ENCODE measurements around the gene ASTN2. TPM values are rescaled to one million over a fixed set of nuclear protein-coding genes. Genes with fewer than 3 reads are reported as not detected.

ASTN2 gene
- total and polyA plus RNA-seq, 2 donors (not counting 3 experiments of a cell fraction or from before 2014, with no cell fraction given): 1.0 to 1.9 TPM

DNA sequence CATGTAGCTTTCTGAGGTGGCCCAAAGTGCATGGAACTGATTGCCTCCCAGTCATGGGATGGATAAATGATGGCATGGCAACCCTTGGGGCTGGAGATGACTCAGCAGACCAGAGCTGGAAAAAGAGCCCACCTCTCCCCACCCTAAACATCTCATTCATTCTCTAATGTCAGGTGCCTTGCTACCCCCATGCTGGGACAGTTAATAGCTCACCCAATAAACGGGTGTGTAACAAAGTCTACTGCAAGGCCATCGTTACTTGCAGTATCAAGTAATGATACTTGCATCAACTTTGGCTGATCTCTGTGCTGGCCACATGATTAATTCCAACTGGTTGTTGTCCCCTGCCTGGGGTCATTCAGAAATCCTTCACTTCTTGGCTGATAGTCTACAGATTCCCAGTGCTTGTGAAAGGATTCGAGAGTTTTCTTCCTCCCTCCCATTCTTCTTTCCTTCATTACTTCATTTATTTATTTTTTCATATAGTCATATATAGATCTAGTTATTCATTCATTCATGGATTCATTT is 850.5 kb downstream of the ASTN2 start:
- Histone ChIP-seq H3K79me2 (ENCODE audit: control insufficient read depth, insufficient read depth, low read length) (no peaks in the 10 kb centered on the region), H3K27me3 (ENCODE audit: control insufficient read depth in 2 of 2, insufficient read depth in 2 of 2, low read length in 2 of 2) (no peaks in the 10 kb centered on the region), H3K27ac (ENCODE audit: insufficient read depth, low read depth, low read length) (no peak overlapping the region), H3K36me3 (ENCODE audit: control insufficient read depth in 2 of 2, extremely low read depth in 1 of 2, insufficient read depth in 2 of 2, low read length in 2 of 2) (no peaks in the 10 kb centered on the region), H4K20me1 (replicated peaks; ENCODE audit: control insufficient read depth, extremely low read depth, insufficient read depth, low read length) (no peaks in the 10 kb centered on the region), H3K4me1 (ENCODE audit: control insufficient read depth, extremely low read depth, insufficient read depth, low read length) (no peaks in the 10 kb centered on the region), H2AFZ (ENCODE audit: low read depth, low read length) (no peak overlapping the region), H3K4me2 (ENCODE audit: insufficient read depth, low read length) (no peak overlapping the region), H3K9ac (replicated peaks; ENCODE audit: extremely low read depth, insufficient read depth, low read length) (no peak overlapping the region), H3K9me3 (replicated peaks; ENCODE audit: control insufficient read depth, insufficient read depth, low read length) (no peaks in the 10 kb centered on the region), H3K9me1 (replicated peaks; ENCODE audit: control insufficient read depth, extremely low read depth, insufficient read depth, low read length) (no peaks in the 10 kb centered on the region), H3K4me3 (replicated peaks in 1 of 3; ENCODE audit: insufficient read depth in 1 of 3, low read depth in 1 of 3, low read length in 3 of 3) (no peak overlapping the region)
- intact Hi-C loops (cut with micrococcal nuclease): no loop called here
- dilution Hi-C loops (cut with MboI; ENCODE audit: extremely low pct_ligation_motif_present, low sequenced_read_pairs): no loop called here
- ChIA-PET POLR2A (no interaction called here), CTCF (no interaction called here)
- DNase-seq (ENCODE audit: low read depth, low spot score): no peak
- TF ChIP-seq FOS (IDR thresholded peaks at IDR 0.05; ENCODE audit: borderline replicate concordance, insufficient read depth, low read length): no peak
- TF ChIP-seq, protein P1, sequence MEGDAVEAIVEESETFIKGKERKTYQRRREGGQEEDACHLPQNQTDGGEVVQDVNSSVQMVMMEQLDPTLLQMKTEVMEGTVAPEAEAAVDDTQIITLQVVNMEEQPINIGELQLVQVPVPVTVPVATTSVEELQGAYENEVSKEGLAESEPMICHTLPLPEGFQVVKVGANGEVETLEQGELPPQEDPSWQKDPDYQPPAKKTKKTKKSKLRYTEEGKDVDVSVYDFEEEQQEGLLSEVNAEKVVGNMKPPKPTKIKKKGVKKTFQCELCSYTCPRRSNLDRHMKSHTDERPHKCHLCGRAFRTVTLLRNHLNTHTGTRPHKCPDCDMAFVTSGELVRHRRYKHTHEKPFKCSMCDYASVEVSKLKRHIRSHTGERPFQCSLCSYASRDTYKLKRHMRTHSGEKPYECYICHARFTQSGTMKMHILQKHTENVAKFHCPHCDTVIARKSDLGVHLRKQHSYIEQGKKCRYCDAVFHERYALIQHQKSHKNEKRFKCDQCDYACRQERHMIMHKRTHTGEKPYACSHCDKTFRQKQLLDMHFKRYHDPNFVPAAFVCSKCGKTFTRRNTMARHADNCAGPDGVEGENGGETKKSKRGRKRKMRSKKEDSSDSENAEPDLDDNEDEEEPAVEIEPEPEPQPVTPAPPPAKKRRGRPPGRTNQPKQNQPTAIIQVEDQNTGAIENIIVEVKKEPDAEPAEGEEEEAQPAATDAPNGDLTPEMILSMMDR (IDR thresholded peaks at IDR 0.05; ENCODE audit: extremely low read depth in 1 of 2, insufficient read depth in 1 of 2, low read depth in 1 of 2, low read length in 2 of 2): no peak
- no peak for TF ChIP-seq POLR2AphosphoS5 (IDR thresholded peaks at IDR 0.05; ENCODE audit: insufficient read depth, low read depth, low read length)
- TF ChIP-seq GATA2 (IDR thresholded peaks at IDR 0.05; ENCODE audit: insufficient read depth, insufficient read length, low read depth, low read length): no peak
- no peak for TF ChIP-seq MYC (IDR thresholded peaks at IDR 0.05; ENCODE audit: low read depth, low read length)
- TF ChIP-seq, protein P2, sequence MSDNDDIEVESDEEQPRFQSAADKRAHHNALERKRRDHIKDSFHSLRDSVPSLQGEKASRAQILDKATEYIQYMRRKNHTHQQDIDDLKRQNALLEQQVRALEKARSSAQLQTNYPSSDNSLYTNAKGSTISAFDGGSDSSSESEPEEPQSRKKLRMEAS (IDR thresholded peaks at IDR 0.05; ENCODE audit: insufficient read depth, insufficient read length): no peak
- TF ChIP-seq JUN (IDR thresholded peaks at IDR 0.05; ENCODE audit: borderline replicate concordance, insufficient read depth, insufficient read length, low read depth): no peak
- TF ChIP-seq POLR2A (IDR thresholded peaks at IDR 0.05; ENCODE audit: low read depth, low read length): no peak
- no peak for TF ChIP-seq EZH2 (IDR thresholded peaks at IDR 0.05; ENCODE audit: borderline replicate concordance, low read depth, low read length, severe bottlenecking)
- BruUV-seq (replicated peaks): no TSS peak
- FAIRE-seq: no peak

Data from endothelial cell of umbilical vein (primary cell).